ENCODE data around the gene DPP6.

Gene DPP6

DNA sequence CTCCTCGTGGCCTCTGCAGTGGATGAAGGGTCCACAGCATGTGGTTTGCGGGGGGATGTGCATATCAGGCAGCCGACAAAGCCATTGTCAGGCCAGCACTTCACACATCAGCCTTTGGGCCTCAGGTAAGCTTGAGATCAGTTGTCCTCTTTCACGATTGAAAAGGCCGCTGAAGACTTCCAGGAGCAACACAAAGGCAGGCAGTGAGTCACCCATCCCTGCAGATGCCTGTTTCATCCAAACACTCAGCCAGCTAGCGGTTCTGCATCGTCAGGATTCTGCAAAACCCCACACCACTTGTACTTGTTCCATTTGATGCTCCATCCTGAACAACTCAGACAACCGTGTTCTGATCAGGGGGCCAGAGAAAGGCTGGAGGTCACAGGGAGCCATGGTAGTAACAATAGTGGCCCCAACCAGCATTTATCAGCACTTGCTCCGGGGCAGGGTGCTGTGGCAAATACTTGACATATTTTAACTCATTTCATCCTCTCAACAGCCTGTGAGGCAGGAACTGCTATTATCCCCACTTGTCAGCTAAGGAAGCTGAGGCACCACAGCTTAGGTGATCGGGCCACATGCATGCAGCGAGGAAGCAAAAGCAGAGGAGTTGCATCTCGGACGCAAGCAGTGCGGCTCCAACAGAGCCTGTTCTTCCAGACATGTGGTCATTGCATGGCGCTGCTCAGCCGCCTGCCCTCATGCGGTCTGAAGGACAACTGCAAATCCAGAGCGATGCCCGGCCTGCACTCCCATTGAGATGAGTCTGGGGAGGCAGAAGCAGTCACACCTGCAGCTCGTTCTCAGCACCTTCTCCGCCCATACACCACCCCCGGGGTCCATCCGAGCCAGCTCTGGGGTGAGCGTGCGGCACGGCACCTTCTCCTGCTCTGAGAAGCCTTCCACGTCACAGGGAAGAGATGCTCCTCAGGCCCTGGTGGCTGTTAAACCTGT, 805.8 kb downstream of the DPP6 start:
- no peaks in the 10 kb centered on the region for H3K4me1 ChIP-seq (ENCODE audit: control insufficient read depth, insufficient read depth, low read length)
- H3K27me3 ChIP-seq (ENCODE audit: control insufficient read depth, insufficient read depth, low read length) = no peaks in the 10 kb centered on the region
- H3K9ac ChIP-seq (ENCODE audit: low read length) = no peak overlapping the region
- no peaks in the 10 kb centered on the region for H3K9me3 ChIP-seq (ENCODE audit: control insufficient read depth, low read length)
- no peak overlapping the region for H3K4me3 ChIP-seq (ENCODE audit: low read length)
- H3K36me3 ChIP-seq (ENCODE audit: control insufficient read depth, insufficient read depth, low read length) = no peaks in the 10 kb centered on the region

DNA sequence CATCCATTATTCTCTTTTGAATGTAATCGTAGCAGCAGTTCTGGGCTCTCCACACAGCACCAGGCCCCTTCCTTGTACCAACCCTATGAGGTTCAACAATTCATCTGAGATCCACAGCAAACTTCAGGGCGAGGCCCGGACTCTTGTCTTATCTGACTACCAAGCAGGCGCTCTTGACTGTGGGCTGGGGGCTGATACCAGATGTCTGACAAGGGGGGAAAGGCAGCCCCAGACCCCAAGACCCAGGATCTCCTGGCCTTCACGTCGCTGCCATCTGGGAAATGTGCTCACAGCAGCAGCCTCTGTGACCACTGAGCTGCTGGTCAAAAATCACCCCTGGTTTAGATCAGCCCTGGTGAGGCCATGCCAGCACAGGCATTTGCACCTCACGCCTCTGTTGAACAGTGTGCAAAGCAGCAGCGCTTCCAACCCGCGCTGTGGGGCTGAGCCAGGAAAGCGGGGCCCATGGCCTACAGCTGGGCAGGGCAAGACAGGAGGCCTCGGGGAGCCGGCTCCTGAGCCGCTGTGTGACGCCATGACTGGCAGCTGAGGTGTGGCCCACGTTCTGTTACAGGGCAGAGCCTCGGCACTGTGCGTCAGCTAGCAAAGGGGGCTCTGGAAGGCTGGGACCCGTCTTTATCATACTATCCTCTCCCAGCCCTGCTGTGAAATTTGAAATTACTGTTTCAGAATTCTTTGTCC, 806.8 kb downstream of the DPP6 start:
- no peak overlapping the region for H3K9ac ChIP-seq (ENCODE audit: low read length)

DNA sequence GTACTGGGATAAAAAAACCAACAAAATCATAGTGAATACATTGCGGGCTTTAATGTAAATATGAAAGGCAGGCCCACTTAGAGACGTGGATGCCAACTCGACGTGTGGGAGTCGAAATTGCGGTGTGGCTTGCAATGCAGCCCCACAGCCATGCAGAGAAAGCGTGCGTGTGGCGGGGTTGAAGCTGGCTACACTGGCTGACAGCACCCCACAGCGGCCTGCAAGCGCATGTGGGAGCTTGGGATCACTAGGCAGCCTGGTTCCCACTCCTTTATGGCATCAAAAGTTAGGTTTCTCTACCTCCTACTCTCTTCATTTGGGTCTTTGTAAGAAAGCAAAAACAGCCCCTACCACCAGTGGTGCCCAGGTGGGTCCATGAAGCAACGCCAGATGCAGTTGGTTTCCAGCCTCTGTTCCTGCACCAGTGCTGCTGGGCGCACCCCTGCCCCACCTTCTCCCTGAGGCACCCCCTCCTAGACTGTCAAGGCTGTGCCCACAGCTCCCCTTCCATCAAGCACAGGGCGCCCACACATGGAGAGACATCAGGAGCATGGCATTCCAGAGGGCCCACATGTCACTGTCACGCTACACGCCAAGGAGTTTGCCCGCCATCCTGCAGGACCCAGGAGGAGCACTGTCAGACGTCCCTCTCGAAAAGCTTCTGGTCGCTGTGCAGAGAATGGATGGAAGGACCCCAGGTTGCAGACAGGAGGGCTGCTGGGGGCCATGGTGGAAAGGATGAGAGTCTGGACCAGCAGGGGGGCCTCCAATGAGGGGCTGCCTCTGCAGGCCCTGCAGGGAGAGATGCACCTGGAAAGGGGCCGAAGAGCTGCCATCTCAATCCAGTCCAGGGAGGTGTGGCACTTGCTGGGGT, 807.8 kb downstream of the DPP6 start:
- no peaks in the 10 kb centered on the region for H3K9me3 ChIP-seq (ENCODE audit: control insufficient read depth, low read length)
- H3K4me1 ChIP-seq (ENCODE audit: control insufficient read depth, insufficient read depth, low read length) = no peaks in the 10 kb centered on the region
- no peaks in the 10 kb centered on the region for H3K27me3 ChIP-seq (ENCODE audit: control insufficient read depth, insufficient read depth, low read length)
- H3K36me3 ChIP-seq (ENCODE audit: control insufficient read depth, insufficient read depth, low read length) = no peaks in the 10 kb centered on the region
- H3K4me3 ChIP-seq (ENCODE audit: low read length) = no peak overlapping the region
- H3K9ac ChIP-seq (ENCODE audit: low read length) = no peak overlapping the region

More for the DNA sequence above, 806.8 kb downstream of the DPP6 start:
- Histone ChIP-seq H3K27me3 (ENCODE audit: control insufficient read depth, insufficient read depth, low read length) (no peaks in the 10 kb centered on the region), H3K9me3 (ENCODE audit: control insufficient read depth, low read length) (no peaks in the 10 kb centered on the region), H3K36me3 (ENCODE audit: control insufficient read depth, insufficient read depth, low read length) (no peaks in the 10 kb centered on the region), H3K4me3 (ENCODE audit: low read length) (no peak overlapping the region), H3K4me1 (ENCODE audit: control insufficient read depth, insufficient read depth, low read length) (no peaks in the 10 kb centered on the region)

DNA sequence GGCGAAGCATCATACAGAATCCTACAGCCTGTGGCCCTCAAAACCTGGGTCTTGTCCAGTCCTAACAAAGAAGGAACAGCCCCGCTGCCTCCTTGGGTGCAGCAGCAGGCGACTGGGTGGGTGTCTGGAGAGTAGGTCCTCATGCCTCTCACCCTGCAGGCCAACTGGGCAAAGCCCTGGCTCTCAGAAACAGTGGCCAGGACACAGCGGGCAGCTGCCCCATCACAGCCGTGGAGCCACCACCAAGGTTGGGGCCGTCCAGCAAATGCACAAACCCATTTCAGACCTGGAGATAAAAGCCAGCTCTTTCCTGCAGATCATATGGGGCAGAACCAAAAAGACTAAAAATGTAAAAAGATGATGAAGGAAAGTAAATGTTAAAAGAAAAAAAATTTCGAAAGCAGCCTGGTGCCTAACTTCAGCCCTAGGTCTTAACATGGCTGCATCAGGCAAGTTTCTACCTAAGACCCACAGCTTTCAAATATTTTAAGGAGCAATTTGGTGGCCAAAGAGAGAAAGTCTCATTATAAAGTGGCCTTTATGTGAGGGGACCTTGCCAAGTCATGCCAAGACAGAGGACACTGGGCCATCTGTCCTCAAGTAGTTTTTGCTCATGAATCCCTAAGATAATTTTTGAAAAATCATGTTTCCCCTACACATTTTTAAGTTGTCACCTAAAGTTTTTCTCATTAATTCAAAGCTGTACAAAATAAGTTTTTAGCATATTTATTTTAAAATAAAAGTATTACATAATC, 808.6 kb downstream of the DPP6 start:
- no peaks in the 10 kb centered on the region for H3K4me1 ChIP-seq (ENCODE audit: control insufficient read depth, insufficient read depth, low read length)
- H3K9me3 ChIP-seq (ENCODE audit: control insufficient read depth, low read length) = no peaks in the 10 kb centered on the region
- no peaks in the 10 kb centered on the region for H3K27me3 ChIP-seq (ENCODE audit: control insufficient read depth, insufficient read depth, low read length)
- no peak overlapping the region for H3K9ac ChIP-seq (ENCODE audit: low read length)
- no peak overlapping the region for H3K4me3 ChIP-seq (ENCODE audit: low read length)
- H3K36me3 ChIP-seq (ENCODE audit: control insufficient read depth, insufficient read depth, low read length) = no peaks in the 10 kb centered on the region

DNA sequence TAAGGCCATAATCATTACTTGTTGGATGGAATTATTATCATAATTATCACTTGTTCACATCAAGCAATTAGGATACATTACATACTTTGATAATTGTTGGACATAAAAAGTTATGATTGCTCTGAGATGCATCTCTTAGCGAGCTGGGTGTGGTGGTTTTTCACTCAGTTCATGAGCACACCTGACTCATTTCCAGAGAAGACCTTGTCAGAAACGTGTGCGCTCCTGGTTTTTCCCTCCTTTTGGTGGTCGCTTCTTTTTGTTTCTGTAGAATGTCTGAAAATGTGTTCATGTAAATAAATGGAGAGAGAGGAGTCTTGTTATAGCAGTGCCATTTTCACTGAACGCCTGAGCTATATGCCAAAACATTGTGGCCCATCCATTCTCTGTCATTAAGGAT, 809.4 kb downstream of the DPP6 start:
- Histone ChIP-seq H3K9ac (ENCODE audit: low read length) (no peak overlapping the region), H3K36me3 (ENCODE audit: control insufficient read depth, insufficient read depth, low read length) (no peaks in the 10 kb centered on the region), H3K4me3 (ENCODE audit: low read length) (no peak overlapping the region), H3K4me1 (ENCODE audit: control insufficient read depth, insufficient read depth, low read length) (no peaks in the 10 kb centered on the region), H3K27me3 (ENCODE audit: control insufficient read depth, insufficient read depth, low read length) (no peaks in the 10 kb centered on the region), H3K9me3 (ENCODE audit: control insufficient read depth, low read length) (no peaks in the 10 kb centered on the region)

DNA sequence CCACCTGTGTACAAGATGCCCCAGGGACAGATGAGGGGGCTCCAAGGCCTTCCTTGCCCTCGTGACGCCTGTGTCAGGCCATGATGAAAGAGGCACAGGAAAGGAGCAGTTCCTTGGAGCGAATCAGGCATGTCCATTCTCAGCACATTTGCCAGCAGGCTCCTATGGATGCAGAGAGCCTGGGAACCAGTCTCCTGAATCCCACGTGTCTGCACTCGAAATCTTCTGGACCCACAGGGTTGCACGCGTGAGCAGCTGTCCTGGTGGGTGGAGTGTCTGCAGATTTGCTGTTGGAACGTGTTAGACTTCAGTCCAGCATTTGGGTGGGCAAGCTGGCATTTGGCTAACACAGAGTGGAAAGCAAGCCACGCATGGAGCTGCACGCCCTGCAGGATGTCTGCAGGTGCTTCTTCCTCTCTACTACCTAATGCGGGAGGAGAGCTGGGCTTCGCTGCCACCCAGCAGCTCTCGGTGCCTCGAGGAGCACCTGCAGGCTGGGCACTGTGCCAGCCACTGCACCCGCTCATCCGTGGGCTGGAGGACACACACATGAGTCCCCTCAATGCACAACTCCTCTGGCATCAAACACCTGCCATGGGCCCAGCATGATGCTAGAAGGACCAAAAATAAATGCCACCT, 810.1 kb downstream of the DPP6 start:
- no peaks in the 10 kb centered on the region for H3K9me3 ChIP-seq (ENCODE audit: control insufficient read depth, low read length)
- H3K9ac ChIP-seq (ENCODE audit: low read length) = no peak overlapping the region
- H3K36me3 ChIP-seq (ENCODE audit: control insufficient read depth, insufficient read depth, low read length) = no peaks in the 10 kb centered on the region
- H3K4me1 ChIP-seq (ENCODE audit: control insufficient read depth, insufficient read depth, low read length) = no peaks in the 10 kb centered on the region
- no peaks in the 10 kb centered on the region for H3K27me3 ChIP-seq (ENCODE audit: control insufficient read depth, insufficient read depth, low read length)
- no peak overlapping the region for H3K4me3 ChIP-seq (ENCODE audit: low read length)

DNA sequence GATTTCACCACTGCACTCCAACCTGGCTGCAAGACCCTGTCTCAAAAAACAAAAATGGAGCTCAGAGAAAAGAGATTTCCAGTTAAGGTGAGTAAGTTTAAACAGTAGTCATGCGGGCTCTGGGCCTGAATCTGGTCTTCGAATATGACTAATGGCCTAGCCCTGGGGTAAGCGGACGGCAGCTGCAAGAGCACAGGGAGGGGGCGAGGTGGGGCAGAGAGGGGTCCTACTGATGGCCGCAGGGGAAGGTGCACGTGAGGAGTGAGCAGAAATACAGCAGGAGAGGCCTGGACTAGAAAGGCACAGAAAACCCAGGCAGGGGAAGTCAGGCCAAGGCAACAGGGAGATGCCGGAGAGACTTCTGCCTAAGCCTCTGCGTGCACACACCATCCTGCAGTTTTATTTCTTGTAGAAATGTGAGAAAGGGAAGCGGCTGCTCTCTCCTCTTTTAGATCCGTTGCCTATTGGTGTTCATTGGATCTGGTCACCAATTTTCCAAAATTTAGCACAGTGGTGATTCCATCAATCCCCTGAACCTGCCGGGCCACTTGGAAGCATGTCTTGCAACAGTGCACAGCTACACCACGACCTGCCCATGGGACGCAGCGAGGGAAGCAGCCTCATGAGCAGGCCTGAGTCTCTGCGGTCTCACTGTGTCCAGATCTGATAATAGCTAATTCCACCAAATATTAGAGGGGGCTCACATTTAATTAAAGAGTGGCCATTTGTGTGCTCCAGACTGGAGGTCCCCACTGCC, 811.7 kb downstream of the DPP6 start:
- H3K4me3 ChIP-seq (ENCODE audit: low read length) = no peak overlapping the region
- H3K27me3 ChIP-seq (ENCODE audit: control insufficient read depth, insufficient read depth, low read length) = peaks cover 5% of the 10 kb centered on the region
- H3K9me3 ChIP-seq (ENCODE audit: control insufficient read depth, low read length) = no peaks in the 10 kb centered on the region
- no peak overlapping the region for H3K9ac ChIP-seq (ENCODE audit: low read length)
- no peaks in the 10 kb centered on the region for H3K4me1 ChIP-seq (ENCODE audit: control insufficient read depth, insufficient read depth, low read length)
- H3K36me3 ChIP-seq (ENCODE audit: control insufficient read depth, insufficient read depth, low read length) = no peaks in the 10 kb centered on the region

DNA sequence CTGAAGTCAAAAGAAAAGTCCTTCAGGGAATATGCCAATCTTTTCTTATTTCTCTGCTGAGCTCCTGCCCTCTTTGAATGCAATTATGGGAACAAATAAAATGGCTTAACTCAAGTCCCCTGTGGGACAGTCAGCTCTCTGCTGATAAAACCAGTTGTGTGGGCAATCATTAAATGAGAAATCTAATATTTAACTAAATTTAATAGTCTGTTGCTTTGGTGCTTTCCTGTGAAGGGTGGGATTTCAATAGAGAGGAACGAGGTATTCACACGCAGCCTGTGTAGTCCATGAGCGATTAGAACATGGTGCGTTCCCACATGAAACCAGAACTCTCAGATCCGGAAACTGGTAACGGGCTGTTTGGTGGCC, 812.3 kb downstream of the DPP6 start:
- Histone ChIP-seq H3K36me3 (ENCODE audit: control insufficient read depth, insufficient read depth, low read length) (no peaks in the 10 kb centered on the region), H3K9me3 (ENCODE audit: control insufficient read depth, low read length) (no peaks in the 10 kb centered on the region), H3K4me1 (ENCODE audit: control insufficient read depth, insufficient read depth, low read length) (no peaks in the 10 kb centered on the region), H3K9ac (ENCODE audit: low read length) (no peak overlapping the region), H3K27me3 (ENCODE audit: control insufficient read depth, insufficient read depth, low read length) (peaks cover 9% of the 10 kb centered on the region), H3K4me3 (ENCODE audit: low read length) (no peak overlapping the region)

DNA sequence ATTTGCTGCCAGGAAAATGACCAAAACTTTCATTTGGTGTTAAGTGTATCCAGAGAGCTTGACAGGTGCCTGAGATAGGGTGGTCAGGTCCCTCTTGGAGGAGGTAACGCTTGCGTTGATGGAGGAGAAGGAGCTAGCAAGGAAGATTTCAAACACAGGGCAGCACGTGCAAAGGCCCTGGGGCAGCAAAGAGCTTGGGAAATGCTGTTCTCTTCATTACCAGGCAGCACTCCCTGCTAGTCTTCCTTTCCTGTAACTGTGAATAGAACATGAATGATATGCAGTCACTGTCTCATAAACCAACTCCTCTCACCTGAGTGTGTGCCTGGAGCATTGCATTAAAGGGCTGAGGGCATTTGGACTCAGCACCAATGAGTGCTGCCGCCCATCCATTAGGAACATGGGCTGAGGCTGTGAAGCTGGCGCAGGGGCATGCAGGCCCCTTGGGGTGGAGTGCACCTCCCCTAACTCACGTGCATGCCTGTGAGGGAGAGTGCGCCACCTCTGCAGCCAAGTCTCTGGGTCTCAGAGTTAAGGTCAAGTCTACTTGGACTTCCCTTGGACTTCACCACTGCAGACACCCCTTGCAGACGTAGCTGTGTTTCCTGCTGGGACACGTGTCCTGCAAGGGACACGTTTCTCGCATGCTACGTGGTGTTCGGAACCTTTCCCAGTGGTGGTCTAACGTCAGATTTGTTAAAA, 813.9 kb downstream of the DPP6 start:
- Histone ChIP-seq H3K27me3 (ENCODE audit: control insufficient read depth, insufficient read depth, low read length) (peaks cover 9% of the 10 kb centered on the region), H3K4me3 (ENCODE audit: low read length) (no peak overlapping the region), H3K9ac (ENCODE audit: low read length) (no peak overlapping the region), H3K36me3 (ENCODE audit: control insufficient read depth, insufficient read depth, low read length) (no peaks in the 10 kb centered on the region), H3K9me3 (ENCODE audit: control insufficient read depth, low read length) (no peaks in the 10 kb centered on the region), H3K4me1 (ENCODE audit: control insufficient read depth, insufficient read depth, low read length) (no peaks in the 10 kb centered on the region)

DNA sequence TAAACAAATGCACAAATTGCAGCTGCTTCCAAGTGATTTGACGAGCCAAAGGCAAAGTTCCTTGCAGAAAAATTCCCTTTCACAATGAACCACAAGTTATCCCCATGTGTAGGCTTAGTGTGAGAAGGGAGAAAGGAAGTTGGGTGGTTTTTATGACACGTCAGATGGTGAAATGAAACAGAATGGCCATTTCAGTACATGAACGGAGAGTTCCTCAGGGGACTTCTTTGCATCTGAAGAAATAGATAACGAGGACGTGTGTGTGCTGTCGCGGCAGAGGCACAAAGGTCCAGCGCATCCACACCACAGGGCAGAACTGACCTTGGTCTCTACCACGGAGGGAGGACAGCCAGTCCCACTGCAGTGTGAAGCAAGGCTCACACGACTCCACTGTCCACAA, 814.9 kb downstream of the DPP6 start:
- H3K4me1 ChIP-seq (ENCODE audit: control insufficient read depth, insufficient read depth, low read length) = no peaks in the 10 kb centered on the region
- H3K9ac ChIP-seq (ENCODE audit: low read length) = no peak overlapping the region
- no peak overlapping the region for H3K4me3 ChIP-seq (ENCODE audit: low read length)
- H3K27me3 ChIP-seq (ENCODE audit: control insufficient read depth, insufficient read depth, low read length) = peaks cover 9% of the 10 kb centered on the region
- H3K9me3 ChIP-seq (ENCODE audit: control insufficient read depth, low read length) = no peaks in the 10 kb centered on the region
- no peaks in the 10 kb centered on the region for H3K36me3 ChIP-seq (ENCODE audit: control insufficient read depth, insufficient read depth, low read length)

All from mucosa of stomach (tissue), 1 donor.